Measurements from ENCODE around the gene ABCD2. TPM values are rescaled to one million over a fixed set of nuclear protein-coding genes. Genes with fewer than 3 reads are reported as not detected.
"Not testable (repeated sequence)": the region's sequence is repeated elsewhere in the genome, so short reads cannot be mapped to it uniquely, and the experiment has no call there.

Gene ABCD2
- total and polyA plus RNA-seq, 2 of the 4 experiments (the other 2 are of a cell fraction), result not detected

GRCh38 chr12:39603065-39603464 lies 16.5 kb downstream of the ABCD2 start:
- no TSS peak for BruUV-seq (replicated peaks)

GRCh38 chr12:39601951-39602350 lies 17.7 kb downstream of the ABCD2 start:
- H2BK5ac ChIP-seq (ENCODE audit: low read depth, low read length, poor library complexity, severe bottlenecking); intact Hi-C loops (cut with micrococcal nuclease); DNase-seq; H3K79me1 ChIP-seq (ENCODE audit: low read depth in 1 of 2, low read length in 2 of 2); H3K18ac ChIP-seq (ENCODE audit: low read depth, low read length); H3K4me2 ChIP-seq (ENCODE audit: low read depth, low read length); H3K4ac ChIP-seq (ENCODE audit: low read depth, low read length); H4K5ac ChIP-seq (ENCODE audit: low read depth, low read length); H3K9me1 ChIP-seq (ENCODE audit: insufficient read depth, low read length); H3K14ac ChIP-seq (replicated peaks; ENCODE audit: low read depth, low read length); H2BK120ac ChIP-seq (ENCODE audit: low read depth, low read length); H2BK20ac ChIP-seq (ENCODE audit: low read depth, low read length); POLR2A ChIA-PET (ENCODE audit: unreplicated experiment); H3K27ac ChIP-seq (ENCODE audit: insufficient read depth, low read length); H2AK5ac ChIP-seq (ENCODE audit: low read depth, low read length); H4K8ac ChIP-seq (ENCODE audit: low read depth in 2 of 2, low read length in 2 of 2); ATAC-seq (ENCODE audit: low read depth); H4K20me1 ChIP-seq (ENCODE audit: insufficient read depth, low read length); H2AK9ac ChIP-seq (replicated peaks; ENCODE audit: low read depth, low read length, poor library complexity); H2AFZ ChIP-seq (replicated peaks; ENCODE audit: low read length, poor library complexity); H2BK15ac ChIP-seq (ENCODE audit: low read depth, low read length); dilution Hi-C loops (cut with HindIII; ENCODE audit: low sequenced_read_pairs, unreplicated experiment); H3K9ac ChIP-seq (ENCODE audit: low read depth, low read length); CTCF ChIA-PET; H3K4me3 ChIP-seq (ENCODE audit: insufficient read depth, low read depth, low read length); BruUV-seq (replicated peaks); H4K91ac ChIP-seq (ENCODE audit: insufficient read depth, low read depth, low read length); H3K56ac ChIP-seq (ENCODE audit: extremely low read depth, insufficient read depth, low read length); H3K4me1 ChIP-seq (ENCODE audit: control insufficient read depth, insufficient read depth, low read length); H3K23ac ChIP-seq (ENCODE audit: low read depth, low read length); H3K27me3 ChIP-seq (ENCODE audit: control insufficient read depth, insufficient read depth, low read length); H3K36me3 ChIP-seq (ENCODE audit: control insufficient read depth, insufficient read depth, low read length); H3K9me3 ChIP-seq (ENCODE audit: control insufficient read depth, insufficient read depth, low read length): not testable (repeated sequence)
- in situ Hi-C loops (cut with MboI; ENCODE audit: low sequenced_read_pairs), result loop anchor here (10.0 to 25.0 kb wide), 2 partner anchors 57 to 290 kb away; no protein-coding TSS in a partner anchor
- WGBS, 2 experiments (ENCODE audit: extremely low coverage in 2 of 2, insufficient read length in 1 of 2), result no CpG with 5 or more reads among the region's 3 CpGs

More at GRCh38 chr12:39603065-39603464, 16.5 kb downstream of the ABCD2 start:
- no peak overlapping the region for H2AFZ ChIP-seq (replicated peaks; ENCODE audit: low read length, poor library complexity)
- no peak for TF ChIP-seq SMC3 (IDR thresholded peaks at IDR 0.05; ENCODE audit: low read depth, low read length)
- TF ChIP-seq MAZ (IDR thresholded peaks at IDR 0.05; ENCODE audit: borderline replicate concordance, low read depth, low read length), result no peak
- TF ChIP-seq MAFK (IDR thresholded peaks at IDR 0.05; ENCODE audit: low read depth, low read length), result no peak
- no peak for TF ChIP-seq BHLHE40 (IDR thresholded peaks at IDR 0.05; ENCODE audit: low read depth, low read length)
- TF ChIP-seq CTCF (conservative IDR thresholded peaks at IDR 0.05; ENCODE audit: low read depth, low read length), result no peak
- TF ChIP-seq RAD21 (IDR thresholded peaks at IDR 0.05; ENCODE audit: low read length), result no peak
- no peak for TF ChIP-seq CHD1 (IDR thresholded peaks at IDR 0.05; ENCODE audit: low read depth, low read length)
- TF ChIP-seq POLR2A (IDR thresholded peaks at IDR 0.05; ENCODE audit: low read depth, low read length), result no peak
- TF ChIP-seq RCOR1 (IDR thresholded peaks at IDR 0.05; ENCODE audit: insufficient replicate concordance, low read length), result no peak
- no peak overlapping the region for H2AK5ac ChIP-seq (ENCODE audit: low read depth, low read length)
- H3K4ac ChIP-seq (ENCODE audit: low read depth, low read length), result no peak overlapping the region
- no peak overlapping the region for H3K23ac ChIP-seq (ENCODE audit: low read depth, low read length)
- H3K4me1 ChIP-seq (ENCODE audit: control insufficient read depth, insufficient read depth, low read length), result no peaks in the 10 kb centered on the region
- no peaks in the 10 kb centered on the region for H3K9me3 ChIP-seq (ENCODE audit: control insufficient read depth, insufficient read depth, low read length)
- DNase-seq (no peak), ATAC-seq (ENCODE audit: low read depth) (no peak)
- H3K36me3 ChIP-seq (ENCODE audit: control insufficient read depth, insufficient read depth, low read length), result no peaks in the 10 kb centered on the region
- ChIA-PET CTCF (no interaction called here), POLR2A (ENCODE audit: unreplicated experiment) (no interaction called here)
- H4K91ac ChIP-seq (ENCODE audit: insufficient read depth, low read depth, low read length), result no peak overlapping the region
- H3K4me2 ChIP-seq (ENCODE audit: low read depth, low read length), result no peak overlapping the region
- H2BK15ac ChIP-seq (ENCODE audit: low read depth, low read length), result no peak overlapping the region
- H2BK20ac ChIP-seq (ENCODE audit: low read depth, low read length), result no peak overlapping the region
- in situ Hi-C loops (cut with MboI; ENCODE audit: low sequenced_read_pairs) (loop anchor here (10.0 to 25.0 kb wide), 2 partner anchors 58 to 291 kb away; no protein-coding TSS in a partner anchor), intact Hi-C loops (cut with micrococcal nuclease) (no loop called here), dilution Hi-C loops (cut with HindIII; ENCODE audit: low sequenced_read_pairs, unreplicated experiment) (no loop called here)
- H3K79me1 ChIP-seq (ENCODE audit: low read depth in 1 of 2, low read length in 2 of 2), result no peaks in the 10 kb centered on the region
- no peaks in the 10 kb centered on the region for H3K27me3 ChIP-seq (ENCODE audit: control insufficient read depth, insufficient read depth, low read length)
- H4K8ac ChIP-seq (ENCODE audit: low read depth in 2 of 2, low read length in 2 of 2), result no peak overlapping the region
- H4K5ac ChIP-seq (ENCODE audit: low read depth, low read length), result no peak overlapping the region
- no peaks in the 10 kb centered on the region for H4K20me1 ChIP-seq (ENCODE audit: insufficient read depth, low read length)
- H3K14ac ChIP-seq (replicated peaks; ENCODE audit: low read depth, low read length), result no peak overlapping the region
- H2BK5ac ChIP-seq (ENCODE audit: low read depth, low read length, poor library complexity, severe bottlenecking), result no peak overlapping the region
- H3K9me1 ChIP-seq (ENCODE audit: insufficient read depth, low read length), result no peaks in the 10 kb centered on the region
- H2BK120ac ChIP-seq (ENCODE audit: low read depth, low read length), result no peak overlapping the region
- H3K18ac ChIP-seq (ENCODE audit: low read depth, low read length), result no peak overlapping the region
- no peak overlapping the region for H3K56ac ChIP-seq (ENCODE audit: extremely low read depth, insufficient read depth, low read length)
- no peak overlapping the region for H3K9ac ChIP-seq (ENCODE audit: low read depth, low read length)
- H3K27ac ChIP-seq (ENCODE audit: insufficient read depth, low read length), result no peak overlapping the region
- no peak overlapping the region for H2AK9ac ChIP-seq (replicated peaks; ENCODE audit: low read depth, low read length, poor library complexity)
- H3K4me3 ChIP-seq (ENCODE audit: insufficient read depth, low read depth, low read length), result no peak overlapping the region
